Measurements from ENCODE around the gene PNCK.

Gene PNCK

GRCh38 chrX:153622661-153623309 is 50.8 kb downstream of the PNCK start:
- peaks cover 63% of the 10 kb centered on the region for H3K27me3 ChIP-seq (replicated peaks; ENCODE audit: insufficient read depth, low read length)
- no peak overlapping the region for H2AFZ ChIP-seq (ENCODE audit: low read length)
- no peak for DNase-seq
- H3K79me2 ChIP-seq (ENCODE audit: low read length), result no peaks in the 10 kb centered on the region
- no peaks in the 10 kb centered on the region for H3F3A ChIP-seq (ENCODE audit: insufficient read depth, low read length)
- no peaks in the 10 kb centered on the region for H3K36me3 ChIP-seq (replicated peaks; ENCODE audit: insufficient read depth, low read length)
- no peak overlapping the region for H3K4me2 ChIP-seq (ENCODE audit: low read depth, low read length)
- no peak overlapping the region for H3K27ac ChIP-seq (ENCODE audit: low read length)
- H3K4me1 ChIP-seq (ENCODE audit: low read length), result no peaks in the 10 kb centered on the region
- no peak overlapping the region for H3K4me3 ChIP-seq (ENCODE audit: low read length)
- H3K9me2 ChIP-seq (replicated peaks; ENCODE audit: insufficient read depth, low read length), result no peaks in the 10 kb centered on the region
- no peaks in the 10 kb centered on the region for H3K9me3 ChIP-seq (replicated peaks; ENCODE audit: insufficient read depth, low read length)
- no peak overlapping the region for H3K9ac ChIP-seq (ENCODE audit: low read length)
- TF ChIP-seq EZH2phosphoT487 (IDR thresholded peaks at IDR 0.05; ENCODE audit: low read length), result no peak
- no peak for TF ChIP-seq CTCF (IDR thresholded peaks at IDR 0.05; ENCODE audit: low read length)
- TF ChIP-seq EZH2 (optimal IDR thresholded peaks at IDR 0.05; ENCODE audit: low read depth, low read length), result no peak
- H4K20me1 ChIP-seq (ENCODE audit: insufficient read depth, low read length), result no peaks in the 10 kb centered on the region

GRCh38 chrX:153621949-153622598 is 51.5 kb downstream of the PNCK start:
- Histone ChIP-seq H2AFZ (ENCODE audit: low read length) (no peak overlapping the region), H3K9me3 (replicated peaks; ENCODE audit: insufficient read depth, low read length) (no peaks in the 10 kb centered on the region), H3K4me3 (ENCODE audit: low read length) (no peak overlapping the region), H3K36me3 (replicated peaks; ENCODE audit: insufficient read depth, low read length) (no peaks in the 10 kb centered on the region), H3K4me1 (ENCODE audit: low read length) (no peaks in the 10 kb centered on the region), H3K9me2 (replicated peaks; ENCODE audit: insufficient read depth, low read length) (no peaks in the 10 kb centered on the region), H3K27ac (ENCODE audit: low read length) (no peak overlapping the region), H3F3A (ENCODE audit: insufficient read depth, low read length) (no peaks in the 10 kb centered on the region), H4K20me1 (ENCODE audit: insufficient read depth, low read length) (no peaks in the 10 kb centered on the region), H3K4me2 (ENCODE audit: low read depth, low read length) (no peak overlapping the region), H3K9ac (ENCODE audit: low read length) (no peak overlapping the region), H3K79me2 (ENCODE audit: low read length) (no peaks in the 10 kb centered on the region), H3K27me3 (replicated peaks; ENCODE audit: insufficient read depth, low read length) (peaks cover 60% of the 10 kb centered on the region)
- DNase-seq, result no peak
- TF ChIP-seq EZH2 (optimal IDR thresholded peaks at IDR 0.05; ENCODE audit: low read depth, low read length) (no peak), EZH2phosphoT487 (IDR thresholded peaks at IDR 0.05; ENCODE audit: low read length) (no peak), CTCF (IDR thresholded peaks at IDR 0.05; ENCODE audit: low read length) (no peak)

DNA sequence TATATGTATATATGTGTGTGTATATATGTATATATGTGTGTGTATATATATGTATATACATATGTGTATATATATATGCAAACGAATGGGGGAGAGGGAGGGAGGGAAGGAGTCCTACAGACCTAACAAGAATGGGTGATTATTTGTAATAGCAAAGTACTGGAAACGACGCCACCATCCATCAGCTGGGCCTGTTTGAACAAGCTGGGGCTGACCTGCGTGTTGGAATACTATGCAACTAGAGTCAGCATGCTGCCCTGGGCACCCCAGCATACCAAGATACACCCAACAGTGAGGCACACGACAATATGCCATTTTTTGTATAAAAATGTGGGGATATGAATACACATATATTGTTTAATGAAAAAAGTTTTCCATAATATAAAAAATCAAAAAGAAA is 53.0 kb downstream of the PNCK start:
- Histone ChIP-seq H3K79me2 (ENCODE audit: low read length) (no peaks in the 10 kb centered on the region), H3K9me2 (replicated peaks; ENCODE audit: insufficient read depth, low read length) (no peaks in the 10 kb centered on the region), H3K4me1 (ENCODE audit: low read length) (no peaks in the 10 kb centered on the region), H3K9me3 (replicated peaks; ENCODE audit: insufficient read depth, low read length) (no peaks in the 10 kb centered on the region), H3K36me3 (replicated peaks; ENCODE audit: insufficient read depth, low read length) (no peaks in the 10 kb centered on the region), H3K4me2 (ENCODE audit: low read depth, low read length) (no peak overlapping the region), H4K20me1 (ENCODE audit: insufficient read depth, low read length) (no peaks in the 10 kb centered on the region), H3K9ac (ENCODE audit: low read length) (no peak overlapping the region), H3K27me3 (replicated peaks; ENCODE audit: insufficient read depth, low read length) (peaks cover 62% of the 10 kb centered on the region), H3K4me3 (ENCODE audit: low read length) (no peak overlapping the region), H3F3A (ENCODE audit: insufficient read depth, low read length) (no peaks in the 10 kb centered on the region), H2AFZ (ENCODE audit: low read length) (no peak overlapping the region), H3K27ac (ENCODE audit: low read length) (no peak overlapping the region)
- no peak for DNase-seq
- TF ChIP-seq EZH2phosphoT487 (IDR thresholded peaks at IDR 0.05; ENCODE audit: low read length), result no peak
- TF ChIP-seq EZH2 (optimal IDR thresholded peaks at IDR 0.05; ENCODE audit: low read depth, low read length), result no peak
- no peak for TF ChIP-seq CTCF (IDR thresholded peaks at IDR 0.05; ENCODE audit: low read length)
